GM12878 (cell line): ENCODE results near the gene UBA5. TPM values are rescaled to one million over a fixed set of nuclear protein-coding genes. Genes with fewer than 3 reads are reported as not detected.

Experiments
- ATAC-seq: fragments of 200-7000 bp; cut with Tn5 transposase; 3 replicates; pipeline ENCODE4 v1.9.1; 2020; ENCODE audit warnings: mild to moderate bottlenecking, moderate library complexity
- BruUV-seq: library from RNA; stranded (reverse); fragments of 400-500 nt; replicated peaks from 2 replicates; lab custom pipeline; 2021; lab: Mats Ljungman, UMichigan
- CTCF ChIA-PET: fragments of 300-600 bp; sonication (Branson Sonifier 250); formaldehyde crosslinking; extraction: SDS; loops from one replicate; lab custom pipeline; 2021; ENCODE audit warnings: inconsistent platforms; lab: Yijun Ruan, JAX
- POLR2A ChIA-PET: fragments of 350-600 bp; formaldehyde crosslinking; extraction: SDS; loops from one replicate; lab custom pipeline; 2021; ENCODE audit warnings: inconsistent platforms; lab: Charles Lee
- RAD21 ChIA-PET: fragments of 300-600 bp; sonication (Branson Sonifier 250); formaldehyde crosslinking; loops from one replicate; lab custom pipeline; 2023; ENCODE audit warnings: antibody characterized with exemption; ENCODE audit not compliant: unreplicated experiment; lab: Charles Lee
- SMC1A ChIA-PET: fragments of 300-600 bp; sonication (Branson Sonifier 250); formaldehyde crosslinking; loops from one replicate; lab custom pipeline; 2023; ENCODE audit not compliant: unreplicated experiment, uncharacterized antibody; lab: Charles Lee
- DNase-seq: peaks from one replicate; pipeline ENCODE4 v3.0.0-alpha.2; 2011; ENCODE audit warnings: low read depth, low spot score
- FAIRE-seq: peaks from 3 replicates; lab custom pipeline; 2011; peaks lifted over from hg19 to GRCh38; lab: Jason Lieb, UNC
- H2AFZ ChIP-seq: 2 replicates; pipeline ENCODE4 v1.6.0; 2011; ENCODE audit warnings: low read depth, low read length, control low read depth; ENCODE audit not compliant: control insufficient read depth
- H3K27ac ChIP-seq: 2 replicates; pipeline ENCODE4 v1.5.1; 2011; ENCODE audit warnings: control low read depth; ENCODE audit not compliant: control insufficient read depth, insufficient read depth
- H3K27me3 ChIP-seq, 2 experiments: replicated peaks in 1 of 2; 2 replicates each; pipeline versions ENCODE4 v1.6.0 to v1.6.1; 2011; ENCODE audit warnings: low read length in 1 of 2; ENCODE audit not compliant: control insufficient read depth in 2 of 2, insufficient read depth in 2 of 2
- H3K36me3 ChIP-seq, 2 experiments: 2 replicates each; pipeline ENCODE4 v1.5.1; 2011; ENCODE audit warnings: low read length in 1 of 2; ENCODE audit not compliant: control insufficient read depth in 2 of 2, insufficient read depth in 2 of 2
- H3K4me1 ChIP-seq: 2 replicates; pipeline ENCODE4 v1.6.1; 2011; ENCODE audit warnings: mild to moderate bottlenecking, low read length, moderate library complexity, mixed read lengths; ENCODE audit not compliant: control insufficient read depth, insufficient read depth
- H3K4me2 ChIP-seq: 2 replicates; pipeline ENCODE4 v1.6.0; 2011; ENCODE audit warnings: control low read depth; ENCODE audit not compliant: control insufficient read depth, insufficient read depth
- H3K4me3 ChIP-seq: fragments of 200-600 bp; sonication (generic); 2 replicates; pipeline ENCODE4 v1.5.1; 2016
- H3K79me2 ChIP-seq: 2 replicates; pipeline ENCODE4 v1.6.0; 2011; ENCODE audit warnings: low read length; ENCODE audit not compliant: control insufficient read depth, insufficient read depth
- H3K9ac ChIP-seq: 2 replicates; pipeline ENCODE4 v1.8.0; 2011; ENCODE audit warnings: low read length, control low read depth, mixed read lengths; ENCODE audit not compliant: control insufficient read depth, insufficient read depth
- H3K9me3 ChIP-seq: replicated peaks from 3 replicates; pipeline ENCODE4 v1.5.1; 2011; ENCODE audit warnings: mild to moderate bottlenecking, low read length; ENCODE audit not compliant: control insufficient read depth, insufficient read depth
- H4K20me1 ChIP-seq: 2 replicates; pipeline ENCODE4 v1.6.0; 2011; ENCODE audit not compliant: control insufficient read depth, insufficient read depth
- CHD4 ChIP-seq: fragments of 200-600 bp; sonication (generic); IDR thresholded peaks from 2 replicates; pipeline ENCODE4 v1.6.1; 2016; ENCODE audit warnings: mild to moderate bottlenecking
- E2F4 ChIP-seq: IDR thresholded peaks from 2 replicates; pipeline ENCODE4 v1.6.1; 2012; ENCODE audit warnings: low read depth, low read length, improper control_type of control experiment
- FOS ChIP-seq: IDR thresholded peaks from 3 replicates; pipeline ENCODE4 v1.6.1; 2011; ENCODE audit warnings: borderline replicate concordance; ENCODE audit not compliant: insufficient read length; ENCODE audit errors: extremely low read depth
- IRF4 ChIP-seq: IDR thresholded peaks from 2 replicates; pipeline ENCODE4 v1.6.1; 2011; ENCODE audit warnings: low read depth, low read length
- MAX ChIP-seq: IDR thresholded peaks from 2 replicates; pipeline ENCODE4 v1.6.1; 2012; ENCODE audit warnings: low read depth, low read length, improper control_type of control experiment
- MLLT1 ChIP-seq: fragments of 450-650 bp; IDR thresholded peaks from 2 replicates; pipeline ENCODE4 v1.6.1; 2016; ENCODE audit warnings: mild to moderate bottlenecking
- MTA3 ChIP-seq: IDR thresholded peaks from 2 replicates; pipeline ENCODE4 v1.6.1; 2012; ENCODE audit warnings: low read length, inconsistent platforms, borderline replicate concordance
- MXI1 ChIP-seq: fragments of 150-350 bp; IDR thresholded peaks from 2 replicates; pipeline ENCODE4 v1.6.1; 2011; ENCODE audit warnings: low read depth, mild to moderate bottlenecking, inconsistent platforms, low read length, improper control_type of control experiment
- NFIC ChIP-seq: IDR thresholded peaks from 2 replicates; pipeline ENCODE4 v1.6.1; 2012; ENCODE audit warnings: low read depth, mild to moderate bottlenecking, inconsistent platforms, low read length, moderate library complexity
- POLR2AphosphoS2 ChIP-seq: IDR thresholded peaks from 2 replicates; pipeline ENCODE4 v1.6.1; 2011; ENCODE audit warnings: low read depth, mild to moderate bottlenecking, low read length, improper control_type of control experiment, moderate library complexity
- SIX5 ChIP-seq: IDR thresholded peaks from 2 replicates; pipeline ENCODE4 v1.6.1; 2011; ENCODE audit warnings: mild to moderate bottlenecking, low read depth, low read length, moderate library complexity; ENCODE audit not compliant: severe bottlenecking
- SMAD5 ChIP-seq: IDR thresholded peaks from 2 replicates; pipeline ENCODE4 v1.6.1; 2016; ENCODE audit warnings: antibody characterized with exemption, low read depth
- SP1 ChIP-seq: IDR thresholded peaks from one replicate; pipeline ENCODE4 v1.6.1; 2011; ENCODE audit warnings: low read depth, low read length
- SREBF2 ChIP-seq: IDR thresholded peaks from 2 replicates; pipeline ENCODE4 v1.6.1; 2012; ENCODE audit warnings: mild to moderate bottlenecking, low read length
- ZNF207 ChIP-seq: fragments of 450-650 bp; IDR thresholded peaks from 2 replicates; pipeline ENCODE4 v1.6.1; 2014; ENCODE audit warnings: antibody characterized with exemption, mild to moderate bottlenecking, borderline replicate concordance
- ZNF24 ChIP-seq: fragments of 450-650 bp; IDR thresholded peaks from 2 replicates; pipeline ENCODE4 v1.6.1; 2017; ENCODE audit warnings: antibody characterized with exemption, mild to moderate bottlenecking
- WGBS: methylation state at CpG from one replicate; pipeline ENCODE4 v1.1.6; 2016; ENCODE audit warnings: low lambda C conversion rate; ENCODE audit not compliant: insufficient replicate concordance, insufficient coverage; ENCODE audit errors: missing lambda C conversion rate; 5-methylcytosine and 5-hydroxymethylcytosine counted together
- in situ Hi-C: fragments of 300-500 bp; cut with MboI; formaldehyde crosslinking; loops from 9 replicates; pipeline ENCODE4 v1.14.3; 2018; ENCODE audit warnings: mixed read lengths
- intact Hi-C: fragments of 100-400 bp; cut with micrococcal nuclease; formaldehyde crosslinking; loops from one replicate; pipeline ENCODE4 v1.14.2; 2022; ENCODE audit not compliant: unreplicated experiment
- polyA plus RNA-seq, 11 experiments: library from polyadenylated mRNA; depleted of rRNA in 4 of 11; unstranded in 6 of 11; stranded (reverse) in 5 of 11; fragments of >200 nt; fragmentation: Nextera tagmentation in 4 of 11; fragmentation: Illumina TruSeq in 1 of 11; extraction: Ambion mirVana in 4 of 11; extraction: Trizol in 1 of 11; gene quantifications; 1 replicate in 1 of 11; 2 replicates in 10 of 11; pipeline versions ENCODE4 v1.2.1 to v1.2.3, GENCODE V29; 2011 to 2016; ENCODE audit warnings: inconsistent platforms in 2 of 11, missing spikeins in 2 of 11, low read depth in 1 of 11
- total RNA-seq, 4 experiments: library from RNA; depleted of rRNA in 3 of 4; stranded (reverse); fragments of >200 nt in 3 of 4; fragmentation: Illumina TruSeq in 1 of 4; extraction: Trizol in 1 of 4; gene quantifications; 2 replicates each; pipeline versions ENCODE4 v1.2.1 to v1.2.3, GENCODE V29; 2013 to 2021

UBA5 gene
- total and polyA plus RNA-seq, 10 of the 15 experiments (the other 5 are each of a cell fraction or from before 2014, with no cell fraction given): 10.2 to 62.1 (median 43.8) TPM

- ChIA-PET SMC1A (interaction anchor here (1.4 kb wide), 1 partner anchor 10 kb away, joined by 3 read pairs; the partner anchor contains the start of genes ACAD11 and UBA5), CTCF (interaction anchor here (1.2 to 4.6 kb wide), 2 partner anchors 11 to 126 kb away, joined by 3 to 22 read pairs; partner anchors contain the start of genes ACAD11 and UBA5)
- Histone ChIP-seq H4K20me1 (no peaks in the 10 kb centered on the region), H2AFZ (no peak overlapping the region), H3K9ac (no peak overlapping the region), H3K79me2 (peaks cover 3% of the 10 kb centered on the region)
- in situ Hi-C loops: no loop called here
- no peak for TF ChIP-seq MTA3
- TF ChIP-seq SMAD5: no peak
- TF ChIP-seq FOS: no peak
- no peak for TF ChIP-seq MLLT1
- TF ChIP-seq, all 136 proteins: peak for 0
- Histone ChIP-seq H3K27ac (no peak overlapping the region), H3K4me1 (no peaks in the 10 kb centered on the region), H3K36me3 (peaks cover 0 to 20% of the 10 kb centered on the region in 2 experiments; a peak in 2 of 4 replicates), H3K27me3 (no peaks in the 10 kb centered on the region), H3K4me3 (no peak overlapping the region), H3K4me2 (no peak overlapping the region), H3K9me3 (no peaks in the 10 kb centered on the region)
- BruUV-seq: no TSS peak
- 86% methylated on average over 5 of the region's 5 CpGs for whole genome bisulfite sequencing
- intact Hi-C loops: no loop called here
- DNase-seq: no peak
- ChIA-PET POLR2A (no interaction called here), RAD21 (no interaction called here)
- ATAC-seq: no peak
- no peak for FAIRE-seq
Measured at GRCh38 chr3:132669256-132669777, 9.2 kb downstream of the UBA5 start.

- intact Hi-C loops: no loop called here
- ATAC-seq (no peak), FAIRE-seq (no peak), DNase-seq (no peak)
- Histone ChIP-seq H3K27me3 (no peaks in the 10 kb centered on the region), H3K4me2 (no peak overlapping the region), H3K36me3 (peaks cover 0 to 22% of the 10 kb centered on the region in 2 experiments; a peak in 1 of 4 replicates), H4K20me1 (no peaks in the 10 kb centered on the region), H2AFZ (no peak overlapping the region), H3K79me2 (no peaks in the 10 kb centered on the region), H3K9ac (no peak overlapping the region), H3K27ac (no peak overlapping the region), H3K9me3 (no peaks in the 10 kb centered on the region), H3K4me3 (no peak overlapping the region), H3K4me1 (no peaks in the 10 kb centered on the region)
- SMC1A ChIA-PET: interaction anchor here (1.2 kb wide), 1 partner anchor 37 kb away, joined by 3 read pairs; no protein-coding TSS in a partner anchor
- no TSS peak for BruUV-seq
- RAD21 ChIA-PET: no interaction called here
- TF ChIP-seq SP1 (no peak), ZNF24 (no peak), MAX (no peak), MXI1 (no peak), IRF4 (no peak), POLR2AphosphoS2 (no peak), MTA3 (no peak), CHD4 (no peak), SREBF2 (no peak), NFIC (no peak), SIX5 (no peak), ZNF207 (no peak), E2F4 (no peak)
- in situ Hi-C loops: no loop called here
- CTCF ChIA-PET: interaction anchor here (1.5 kb wide), 1 partner anchor 16 kb away, joined by 4 read pairs; the partner anchor contains the start of gene ACAD11
- POLR2A ChIA-PET: no interaction called here
Measured at GRCh38 chr3:132675408-132675807, 15.3 kb downstream of the UBA5 start.
